HFF-Myc (cell line): ENCODE data around the gene GLI3.

Experiments used
- DNase-seq: peaks from one replicate; pipeline ENCODE4 v3.0.0-alpha.2; 2011; ENCODE audit warnings: low read depth; ENCODE audit errors: extremely low read depth
- H3K4me3 ChIP-seq: replicated peaks from 2 replicates; pipeline ENCODE4 v1.5.1; 2011; ENCODE audit warnings: low read depth, mild to moderate bottlenecking, control low read depth, low read length
- TF ChIP-seq, protein P1 (sequence below): IDR thresholded peaks from 2 replicates; pipeline ENCODE4 v1.5.1; 2012; ENCODE audit warnings: mild to moderate bottlenecking, low read depth, low read length, control low read depth; ENCODE audit errors: missing control alignments

The GLI3 gene

DNA sequence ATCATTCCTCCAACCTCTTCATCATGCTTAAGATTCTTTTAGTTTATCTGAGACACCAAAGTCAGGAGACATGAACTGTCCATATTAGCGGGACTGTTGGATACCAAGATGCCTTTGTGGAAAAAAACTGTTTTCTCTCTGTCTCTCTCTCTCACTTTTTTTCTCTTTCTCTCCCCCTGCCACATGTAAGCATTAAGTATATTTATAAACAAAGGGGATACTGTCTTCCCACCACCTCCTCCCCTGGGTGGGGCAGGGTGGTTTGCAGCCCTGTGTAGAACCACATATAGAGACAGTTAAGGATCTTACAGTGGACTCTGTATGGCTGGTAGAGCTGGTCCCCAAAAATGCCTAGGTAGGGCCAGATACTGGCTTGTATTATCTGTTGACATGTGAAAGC is 101.3 kb downstream of the GLI3 start:
- no peak for DNase-seq
- no peak overlapping the region for H3K4me3 ChIP-seq

DNA sequence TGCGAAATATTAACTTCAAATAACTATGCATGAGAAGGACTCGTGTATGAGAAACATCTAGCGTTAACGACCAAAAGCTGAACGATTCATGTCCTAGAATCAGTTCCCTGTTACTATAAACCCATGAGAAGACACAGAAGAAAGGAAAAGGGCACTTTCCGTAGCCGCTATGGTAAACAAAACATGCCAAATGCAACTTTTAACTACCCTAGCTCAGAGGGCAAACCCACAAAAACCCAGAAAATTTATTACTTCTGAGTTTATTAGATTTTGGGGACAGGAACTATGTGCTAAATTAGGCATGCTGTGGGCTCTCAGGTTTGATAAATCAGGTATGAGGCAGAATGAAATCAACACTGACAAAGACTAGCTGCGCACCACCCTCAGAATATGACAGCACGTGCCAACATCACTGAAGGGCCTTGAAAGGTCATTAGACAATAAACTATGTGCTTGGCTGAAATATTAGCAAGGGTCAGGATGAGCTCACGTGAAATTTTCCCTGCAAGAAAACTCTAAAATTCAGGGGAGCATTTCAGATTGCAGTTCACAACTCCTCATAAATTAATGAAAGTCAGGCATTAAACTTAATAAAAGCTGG is 102.6 kb downstream of the GLI3 start:
- no peak overlapping the region for H3K4me3 ChIP-seq
- DNase-seq = no peak
- TF ChIP-seq, protein P1, sequence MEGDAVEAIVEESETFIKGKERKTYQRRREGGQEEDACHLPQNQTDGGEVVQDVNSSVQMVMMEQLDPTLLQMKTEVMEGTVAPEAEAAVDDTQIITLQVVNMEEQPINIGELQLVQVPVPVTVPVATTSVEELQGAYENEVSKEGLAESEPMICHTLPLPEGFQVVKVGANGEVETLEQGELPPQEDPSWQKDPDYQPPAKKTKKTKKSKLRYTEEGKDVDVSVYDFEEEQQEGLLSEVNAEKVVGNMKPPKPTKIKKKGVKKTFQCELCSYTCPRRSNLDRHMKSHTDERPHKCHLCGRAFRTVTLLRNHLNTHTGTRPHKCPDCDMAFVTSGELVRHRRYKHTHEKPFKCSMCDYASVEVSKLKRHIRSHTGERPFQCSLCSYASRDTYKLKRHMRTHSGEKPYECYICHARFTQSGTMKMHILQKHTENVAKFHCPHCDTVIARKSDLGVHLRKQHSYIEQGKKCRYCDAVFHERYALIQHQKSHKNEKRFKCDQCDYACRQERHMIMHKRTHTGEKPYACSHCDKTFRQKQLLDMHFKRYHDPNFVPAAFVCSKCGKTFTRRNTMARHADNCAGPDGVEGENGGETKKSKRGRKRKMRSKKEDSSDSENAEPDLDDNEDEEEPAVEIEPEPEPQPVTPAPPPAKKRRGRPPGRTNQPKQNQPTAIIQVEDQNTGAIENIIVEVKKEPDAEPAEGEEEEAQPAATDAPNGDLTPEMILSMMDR = no peak

More for the DNA sequence above, 101.3 kb downstream of the GLI3 start:
- TF ChIP-seq, protein P1 = no peak

DNA sequence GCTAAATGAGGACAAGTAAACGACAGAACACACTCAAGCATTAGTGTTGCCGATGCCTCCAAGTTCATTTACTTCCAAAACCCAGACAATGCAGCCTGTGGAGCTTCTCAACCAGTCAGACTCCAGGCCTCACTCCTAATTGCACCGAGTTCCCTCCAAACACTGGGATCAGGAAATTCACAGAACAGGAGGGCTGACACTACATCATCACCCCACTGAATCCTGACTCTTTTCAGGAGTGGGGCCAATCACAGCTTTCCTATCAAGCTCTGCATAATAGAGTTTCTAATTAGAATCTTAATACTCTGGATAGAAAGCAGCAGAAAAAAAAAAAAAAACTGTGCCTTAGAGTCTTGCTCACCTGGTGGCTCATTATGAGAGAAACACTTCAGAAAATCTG is 103.7 kb downstream of the GLI3 start:
- no peak overlapping the region for H3K4me3 ChIP-seq
- TF ChIP-seq, protein P1 = no peak
- DNase-seq = no peak

DNA sequence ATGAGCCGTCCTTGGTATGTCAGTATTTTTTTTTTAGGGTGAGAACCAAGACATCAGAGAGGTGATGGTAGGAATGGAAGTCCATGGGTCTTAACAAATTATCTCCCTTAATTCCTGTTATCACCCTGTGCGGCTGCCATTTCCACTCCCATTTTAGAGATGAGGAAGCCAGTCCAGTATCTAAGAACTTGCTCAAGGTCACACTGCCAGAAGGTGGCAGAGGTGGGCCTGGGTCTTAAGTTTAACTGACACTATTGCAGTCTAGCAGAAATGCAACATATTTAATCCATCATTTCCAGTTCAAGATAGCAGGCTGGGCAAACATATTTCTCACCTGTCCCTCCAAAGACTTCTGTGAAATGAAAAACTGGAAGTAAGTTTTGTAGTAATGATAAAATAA is 108.3 kb downstream of the GLI3 start:
- TF ChIP-seq, protein P1 = no peak
- no peak overlapping the region for H3K4me3 ChIP-seq
- no peak for DNase-seq

DNA sequence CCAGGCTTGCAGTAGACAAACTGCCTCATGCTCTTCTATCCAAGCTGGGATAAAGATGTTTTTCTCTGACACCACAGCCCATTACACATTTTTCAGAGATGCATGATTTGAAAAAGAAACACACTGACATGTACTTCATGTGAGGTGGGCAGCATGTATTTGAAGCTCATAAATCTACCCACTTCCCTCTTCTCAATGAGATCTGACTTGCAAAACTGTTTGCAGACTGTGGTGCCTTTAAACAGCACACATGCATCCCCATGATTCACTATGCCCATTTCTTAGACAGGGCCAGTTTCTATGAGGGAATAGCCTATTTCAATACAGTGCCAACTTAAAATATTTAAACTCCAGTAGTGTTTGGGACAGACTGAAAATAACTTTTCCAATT is 109.8 kb downstream of the GLI3 start:
- DNase-seq = no peak
- TF ChIP-seq, protein P1 = no peak
- H3K4me3 ChIP-seq = no peak overlapping the region

DNA sequence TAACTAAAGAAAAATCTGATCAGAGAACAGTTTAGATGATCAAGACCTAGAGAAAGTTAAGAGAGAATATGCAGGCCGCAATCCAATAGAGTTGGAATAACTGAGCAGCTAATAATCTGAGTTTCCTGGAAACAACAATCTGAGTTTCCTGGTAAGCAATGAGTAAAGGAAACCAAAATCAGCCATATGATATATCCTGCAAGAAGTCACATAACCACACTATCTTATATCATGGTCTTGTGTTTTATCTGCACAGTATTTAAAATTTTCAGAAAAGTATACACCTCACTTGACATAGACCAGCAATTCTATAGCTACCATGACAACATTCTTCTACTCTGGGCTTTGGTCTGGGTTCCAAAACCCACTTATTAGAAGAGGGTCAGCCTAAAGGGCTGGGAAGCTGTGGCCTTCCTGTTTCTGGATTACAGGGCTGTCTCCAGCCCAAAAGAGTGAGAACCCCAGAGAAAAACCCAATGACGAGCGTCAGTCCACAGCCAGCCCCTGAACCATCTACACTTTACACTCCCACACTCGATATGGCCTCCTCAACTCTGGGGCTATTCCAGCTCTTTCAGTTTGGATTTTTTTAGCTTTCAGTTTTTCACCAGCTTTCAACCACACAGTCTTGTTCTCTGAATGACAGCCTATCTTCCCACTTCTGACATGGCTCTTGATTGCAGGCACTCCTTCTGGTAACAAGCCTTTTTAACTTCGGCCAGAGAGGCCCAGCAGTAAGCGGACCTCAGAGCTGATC is 110.4 kb downstream of the GLI3 start:
- TF ChIP-seq, protein P1 = no peak
- H3K4me3 ChIP-seq = no peak overlapping the region
- no peak for DNase-seq
